Activated CD4-positive, CD25-positive, alpha-beta regulatory T cell treated with anti-CD3 and anti-CD28 coated beads, Interleukin-2, amount 50 U/mL, for 24 hours (primary cell): ENCODE data around the gene RPP14.
"Not testable (repeated sequence)": the region's sequence is repeated elsewhere in the genome, so short reads cannot be mapped to it uniquely, and the experiment has no call there.

Experiments
- ATAC-seq, 2 donors: fragments of 150-1000 bp; cut with Tn5 transposase; one replicate each; pipeline ENCODE4 v1.10.0; 2021; ENCODE audit warnings: mild to moderate bottlenecking in 1 of 2, moderate library complexity in 1 of 2

The RPP14 gene

GRCh38 chr3:58305882-58306711, at the start of gene RPP14, which contains the start of gene HTD2:
Gene RPP14 (plus strand): TSS chr3:58306245. CDS start chr3:58310330, 4,085 bp downstream.
Gene HTD2 (plus strand): TSS chr3:58306520. CDS start chr3:58317614, 11,094 bp downstream.
- ATAC-seq: peak; percentile 89 to 91

- no peak for ATAC-seq
Observed at GRCh38 chr3:58256511-58256910, 49.5 kb upstream of the RPP14 start.

- no peak for ATAC-seq
Observed at GRCh38 chr3:58258392-58259055, 47.5 kb upstream of the RPP14 start.

GRCh38 chr3:58260261-58260731, 45.7 kb upstream of the RPP14 start:
- ATAC-seq: peak; percentile 72 to 73

- no peak for ATAC-seq
Observed at GRCh38 chr3:58260733-58261132, 45.3 kb upstream of the RPP14 start.

- no peak for ATAC-seq
Observed at GRCh38 chr3:58261954-58262666, 43.9 kb upstream of the RPP14 start.

- ATAC-seq: no peak
Observed at GRCh38 chr3:58266577-58266976, 39.5 kb upstream of the RPP14 start.

GRCh38 chr3:58267543-58267942, 38.5 kb upstream of the RPP14 start:
- not testable (repeated sequence) for ATAC-seq

- no peak for ATAC-seq
Observed at GRCh38 chr3:58269356-58269755, 36.7 kb upstream of the RPP14 start.

GRCh38 chr3:58270485-58270884, 35.6 kb upstream of the RPP14 start:
- no peak for ATAC-seq

GRCh38 chr3:58271901-58272501, 34.0 kb upstream of the RPP14 start:
- peak; percentile 53 to 63 for ATAC-seq

- ATAC-seq: no peak
Observed at GRCh38 chr3:58272891-58273290, 33.2 kb upstream of the RPP14 start.

GRCh38 chr3:58273362-58273761, 32.7 kb upstream of the RPP14 start:
- not testable (repeated sequence) for ATAC-seq

- ATAC-seq: no peak
Observed at GRCh38 chr3:58274027-58274614, 31.9 kb upstream of the RPP14 start.

- no peak for ATAC-seq
Observed at GRCh38 chr3:58281069-58281468, 25.0 kb upstream of the RPP14 start.

GRCh38 chr3:58285334-58285733, 20.7 kb upstream of the RPP14 start:
- ATAC-seq: no peak

GRCh38 chr3:58287354-58287753, 18.7 kb upstream of the RPP14 start:
- no peak for ATAC-seq

GRCh38 chr3:58288011-58288728, 17.9 kb upstream of the RPP14 start:
- ATAC-seq: no peak

GRCh38 chr3:58288964-58289613, 17.0 kb upstream of the RPP14 start:
- ATAC-seq: not testable (repeated sequence)

- not testable (repeated sequence) for ATAC-seq
Observed at GRCh38 chr3:58290446-58290845, 15.6 kb upstream of the RPP14 start.
